HG03175 (cell line): Measurements from ENCODE around the gene FBXO44.

Experiments
- ATAC-seq: cut with Tn5 transposase; IDR thresholded peaks from one replicate; pipeline ENCODE4 v1.9.1; 2021; ENCODE audit warnings: mild to moderate bottlenecking, moderate library complexity; ENCODE audit not compliant: unreplicated experiment

FBXO44 gene

GRCh38 chr1:11657654-11658053, 3.0 kb downstream of the FBXO44 start:
- no peak for ATAC-seq

- no peak for ATAC-seq
Observed at GRCh38 chr1:11658542-11658941, 3.9 kb downstream of the FBXO44 start.

GRCh38 chr1:11659748-11660147, 5.1 kb downstream of the FBXO44 start:
- no peak for ATAC-seq

- no peak for ATAC-seq
Observed at GRCh38 chr1:11661103-11661502, 6.4 kb downstream of the FBXO44 start.

GRCh38 chr1:11664336-11665065, 9.8 kb downstream of the FBXO44 start:
- peak; percentile 50 for ATAC-seq

GRCh38 chr1:11668516-11668915, 13.8 kb downstream of the FBXO44 start:
- no peak for ATAC-seq

- no peak for ATAC-seq
Observed at GRCh38 chr1:11670747-11671146, 16.1 kb downstream of the FBXO44 start.

- no peak for ATAC-seq
Observed at GRCh38 chr1:11671205-11671543, 16.5 kb downstream of the FBXO44 start.

- no peak for ATAC-seq
Observed at GRCh38 chr1:11671544-11672286, 17.0 kb downstream of the FBXO44 start.

- ATAC-seq, result no peak
Observed at GRCh38 chr1:11673089-11673769, 18.6 kb downstream of the FBXO44 start.

GRCh38 chr1:11674488-11674887, 19.8 kb downstream of the FBXO44 start:
- no peak for ATAC-seq

- no peak for ATAC-seq
Observed at GRCh38 chr1:11675325-11675724, 20.6 kb downstream of the FBXO44 start.

- ATAC-seq, result no peak
Observed at GRCh38 chr1:11676386-11677103, 21.9 kb downstream of the FBXO44 start.

- ATAC-seq, result no peak
Observed at GRCh38 chr1:11678442-11678841, 23.8 kb downstream of the FBXO44 start.

- peak; percentile 17 for ATAC-seq
Observed at GRCh38 chr1:11680270-11681070, 25.8 kb downstream of the FBXO44 start.

- ATAC-seq, result peak; percentile 88
Observed at GRCh38 chr1:11681071-11681771, 26.5 kb downstream of the FBXO44 start, which contains the start of gene MAD2L2. TSS of gene MAD2L2 (minus strand) at chr1:11681148. CDS start at chr1:11680601, 547 bp downstream.

- ATAC-seq, result no peak
Observed at GRCh38 chr1:11682287-11682771, 27.7 kb downstream of the FBXO44 start.

- no peak for ATAC-seq
Observed at GRCh38 chr1:11682799-11683198, 28.1 kb downstream of the FBXO44 start.

- no peak for ATAC-seq
Observed at GRCh38 chr1:11684070-11684469, 29.4 kb downstream of the FBXO44 start.
